GM20431 (cell line): ENCODE measurements around the gene FNDC8.

Experiments used
- in situ Hi-C: fragments of 300-500 bp; cut with MseI, MboI; formaldehyde crosslinking; loops from one replicate; pipeline ENCODE4 v1.15.0; 2020; ENCODE audit warnings: low sequenced_read_pairs; ENCODE audit not compliant: unreplicated experiment

FNDC8 gene

GRCh38 chr17:35121315-35121714 lies at the start of gene FNDC8:
Gene FNDC8, plus strand, starts transcription at chr17:35121615. Its CDS starts 79 bp downstream, at chr17:35121694.
- in situ Hi-C loops = loop anchor here (5.0 to 25.0 kb wide), 2 partner anchors 124 to 584 kb away; no protein-coding TSS in a partner anchor

DNA sequence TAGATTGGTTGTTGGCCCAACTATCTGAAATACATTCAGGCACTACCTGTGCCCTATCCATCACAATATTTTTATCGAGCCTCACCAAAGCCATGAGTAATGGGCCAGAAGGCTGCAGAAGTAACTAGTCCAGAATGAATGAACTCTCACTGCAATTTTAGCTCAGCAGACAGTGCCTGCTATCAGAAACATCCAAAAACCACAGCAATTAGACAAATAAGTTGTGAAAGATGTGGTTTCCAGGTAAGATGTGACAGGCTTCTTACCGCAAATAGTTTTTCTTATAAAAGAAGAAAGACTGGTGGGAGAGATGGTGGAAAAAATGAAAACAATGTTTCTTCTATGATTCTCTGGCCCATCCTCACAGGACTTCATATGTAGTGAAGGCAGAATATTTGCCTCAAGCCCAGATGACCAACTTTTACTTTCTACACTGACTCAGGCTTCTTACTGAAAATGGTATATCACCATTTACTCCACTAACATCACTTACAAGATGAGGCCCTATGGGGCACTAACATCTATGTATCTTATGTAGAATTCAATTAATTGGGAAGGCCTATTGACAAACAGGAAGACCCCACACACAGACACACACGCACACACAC lies 48.1 kb upstream of the FNDC8 start:
- in situ Hi-C loops = no loop called here

GRCh38 chr17:35073991-35074627 lies 47.3 kb upstream of the FNDC8 start:
- in situ Hi-C loops = no loop called here

DNA sequence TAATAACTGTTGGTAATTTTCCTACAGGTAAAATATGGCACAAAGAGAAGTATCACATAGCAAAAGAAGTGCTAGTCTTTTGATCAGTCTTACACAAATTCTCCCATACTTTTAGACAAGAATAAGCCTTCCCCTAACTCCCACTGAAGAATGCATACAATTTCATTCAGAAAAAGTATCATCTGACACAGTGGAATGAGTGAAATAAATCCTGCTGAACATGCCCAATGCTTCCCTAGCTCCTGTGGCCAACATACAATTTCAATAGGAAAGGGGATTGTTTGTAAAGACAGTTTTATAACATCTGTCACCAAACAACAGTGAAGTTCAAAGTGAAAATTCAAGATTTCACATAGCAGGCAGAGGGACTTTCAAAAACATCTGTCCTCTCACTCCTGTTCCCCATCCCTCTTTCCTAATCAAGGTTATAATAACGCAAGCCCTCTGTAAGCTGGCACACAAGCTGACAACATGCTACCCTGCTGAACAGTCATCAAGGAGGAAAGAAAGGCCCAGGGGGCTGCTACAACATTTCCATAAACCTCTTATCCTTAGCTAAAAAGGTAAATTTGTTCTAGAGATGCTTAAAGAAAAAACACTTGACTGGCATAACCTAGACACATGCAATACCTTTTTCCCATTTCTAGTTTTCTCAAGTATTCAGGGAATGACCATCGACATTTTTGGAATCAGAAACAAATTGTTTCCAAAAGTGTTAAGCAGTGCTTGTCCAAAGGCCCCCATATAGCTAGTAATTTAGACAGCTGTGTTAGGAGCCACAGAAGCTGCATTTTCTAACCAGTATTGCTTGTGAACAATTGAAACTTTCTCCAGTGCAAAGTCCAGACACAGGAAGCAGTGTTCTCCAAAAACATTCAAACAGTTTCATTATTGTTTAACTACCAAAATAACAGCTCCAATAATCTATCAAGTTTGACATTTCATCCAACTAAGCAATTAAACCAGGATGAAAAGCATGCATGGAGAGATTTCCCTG lies 46.4 kb upstream of the FNDC8 start:
- in situ Hi-C loops = no loop called here

GRCh38 chr17:35076874-35077273 lies 44.5 kb upstream of the FNDC8 start:
- in situ Hi-C loops = no loop called here

GRCh38 chr17:35079547-35080423 lies 41.6 kb upstream of the FNDC8 start:
- in situ Hi-C loops = no loop called here

GRCh38 chr17:35080536-35080935 lies 40.9 kb upstream of the FNDC8 start:
- in situ Hi-C loops = no loop called here

DNA sequence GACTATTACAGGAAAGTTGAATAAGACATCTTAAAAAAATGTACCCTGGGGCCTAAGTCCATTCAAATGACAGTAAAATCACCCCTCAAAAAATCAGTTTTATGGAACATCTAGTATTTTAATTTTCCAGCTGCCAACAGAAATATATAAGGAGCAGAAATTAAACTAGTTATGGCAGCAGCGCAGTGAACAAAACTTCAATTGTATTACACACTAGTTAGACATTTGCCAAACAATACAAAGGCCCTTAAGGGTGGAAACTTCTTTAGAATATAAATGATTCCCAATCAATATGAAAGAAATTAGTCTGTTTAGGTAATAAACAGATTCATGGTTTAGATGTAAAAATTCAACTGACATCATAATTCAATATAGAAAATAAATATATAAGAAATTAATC lies 39.8 kb upstream of the FNDC8 start:
- in situ Hi-C loops = no loop called here

DNA sequence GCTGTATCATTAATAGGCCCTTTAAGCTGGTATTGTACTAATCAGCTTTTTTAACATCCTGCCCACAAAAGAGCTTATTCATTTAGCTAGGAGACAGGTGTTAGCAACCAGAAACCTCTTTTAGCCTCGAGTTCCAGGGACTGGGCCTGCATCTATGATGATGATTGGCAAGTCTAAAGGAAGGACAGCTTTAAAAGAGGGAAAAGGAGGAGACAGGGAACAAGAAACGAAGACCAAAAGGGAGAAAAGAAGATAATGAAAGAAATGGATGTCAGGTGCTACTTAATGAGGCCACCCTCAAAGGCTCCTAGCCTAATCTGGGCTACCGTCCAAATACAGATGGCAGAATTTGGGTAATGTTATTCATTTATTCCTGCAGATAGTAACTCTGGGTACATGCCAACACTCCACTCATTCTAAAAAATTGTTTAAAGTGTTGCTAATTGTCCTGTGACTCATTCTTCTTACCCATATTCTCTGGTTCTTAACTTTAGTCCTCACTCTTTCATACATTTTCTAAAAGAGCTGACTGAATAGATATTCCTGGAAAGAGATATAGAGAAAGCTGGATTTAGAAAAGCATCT lies 39.2 kb upstream of the FNDC8 start:
- in situ Hi-C loops = no loop called here

GRCh38 chr17:35083071-35083470 lies 38.3 kb upstream of the FNDC8 start:
- in situ Hi-C loops = no loop called here

DNA sequence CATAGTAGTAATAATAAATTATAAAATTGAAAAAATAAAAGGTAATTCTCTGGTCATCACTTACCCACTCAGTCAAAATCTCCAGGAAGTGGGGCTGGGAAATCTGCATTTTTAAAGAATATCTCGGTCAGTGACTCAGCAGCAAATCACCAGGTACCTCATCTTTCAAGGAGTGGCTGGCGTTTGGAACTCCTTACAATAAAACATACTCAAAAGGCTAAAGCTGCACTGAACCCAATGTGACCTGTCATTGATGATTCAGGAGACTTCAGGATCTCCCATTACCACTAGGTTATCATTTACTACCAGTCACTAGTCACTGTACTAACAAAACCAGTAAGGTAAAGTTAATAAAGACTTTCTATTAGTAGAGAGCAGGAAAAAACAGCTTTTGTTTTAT lies 36.4 kb upstream of the FNDC8 start:
- in situ Hi-C loops = no loop called here

GRCh38 chr17:35086164-35086563 lies 35.3 kb upstream of the FNDC8 start:
- in situ Hi-C loops = no loop called here

DNA sequence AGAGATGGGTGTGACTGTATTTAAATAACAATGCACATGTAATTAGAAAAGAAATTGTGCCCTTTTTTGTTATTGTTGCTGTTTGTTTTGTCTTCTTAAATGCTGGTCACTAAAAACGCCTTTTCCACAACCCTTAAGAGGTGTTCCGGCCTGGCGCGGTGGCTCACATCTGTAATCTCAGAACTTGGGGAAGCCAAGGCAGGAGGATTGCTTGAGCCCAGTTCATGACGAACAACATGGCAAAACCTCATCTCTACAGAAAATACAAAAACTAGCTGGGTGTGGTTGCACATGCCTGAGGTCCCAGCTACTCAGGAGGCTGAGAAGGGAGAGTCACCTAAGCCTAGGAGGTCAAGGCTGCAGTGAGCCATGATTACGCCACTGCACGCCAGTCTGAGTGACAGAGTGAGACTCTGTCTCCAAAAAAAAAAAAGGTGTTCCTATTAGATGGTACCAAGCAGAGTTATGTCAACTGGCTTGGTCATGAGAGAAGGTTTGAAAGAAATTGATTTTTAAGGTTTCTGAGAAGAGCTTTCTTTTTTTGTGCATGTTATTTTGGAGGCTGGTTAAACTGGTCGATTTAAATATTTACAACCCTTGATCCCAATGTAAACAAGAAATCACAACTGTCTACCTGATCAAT lies 34.4 kb upstream of the FNDC8 start:
- in situ Hi-C loops = no loop called here

DNA sequence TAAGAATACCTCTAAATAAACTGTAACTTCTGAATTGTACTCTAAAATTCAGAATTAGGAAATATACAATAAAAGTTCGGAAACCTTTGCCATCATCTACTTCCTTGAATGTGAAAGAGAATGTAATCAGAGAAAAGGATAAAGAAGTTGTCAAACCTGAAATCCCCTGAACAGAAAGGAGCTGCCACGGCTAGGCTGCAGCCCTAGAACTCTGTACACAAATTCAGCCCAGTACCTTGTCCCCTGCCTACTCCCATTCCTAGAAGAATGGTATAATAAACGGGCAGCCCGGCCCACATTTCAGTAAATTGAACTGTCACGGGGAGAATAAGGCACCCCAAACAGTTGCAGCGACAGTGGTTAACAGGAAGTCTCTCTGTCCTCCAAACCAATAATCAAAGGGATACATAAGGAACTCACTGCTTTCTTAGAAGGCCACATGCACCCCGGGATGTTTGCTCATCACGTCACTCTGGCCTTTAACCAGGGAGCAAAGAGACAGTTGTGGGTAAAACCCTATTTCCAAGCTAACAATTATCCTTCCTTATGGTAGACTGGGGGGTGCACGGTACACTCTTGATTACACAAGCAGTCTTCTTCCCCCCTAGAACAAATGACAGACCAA lies 33.6 kb upstream of the FNDC8 start:
- in situ Hi-C loops = no loop called here

- in situ Hi-C loops = no loop called here
Measured at GRCh38 chr17:35088356-35088880, 33.0 kb upstream of the FNDC8 start.

GRCh38 chr17:35088881-35089585 lies 32.4 kb upstream of the FNDC8 start:
- in situ Hi-C loops = no loop called here

DNA sequence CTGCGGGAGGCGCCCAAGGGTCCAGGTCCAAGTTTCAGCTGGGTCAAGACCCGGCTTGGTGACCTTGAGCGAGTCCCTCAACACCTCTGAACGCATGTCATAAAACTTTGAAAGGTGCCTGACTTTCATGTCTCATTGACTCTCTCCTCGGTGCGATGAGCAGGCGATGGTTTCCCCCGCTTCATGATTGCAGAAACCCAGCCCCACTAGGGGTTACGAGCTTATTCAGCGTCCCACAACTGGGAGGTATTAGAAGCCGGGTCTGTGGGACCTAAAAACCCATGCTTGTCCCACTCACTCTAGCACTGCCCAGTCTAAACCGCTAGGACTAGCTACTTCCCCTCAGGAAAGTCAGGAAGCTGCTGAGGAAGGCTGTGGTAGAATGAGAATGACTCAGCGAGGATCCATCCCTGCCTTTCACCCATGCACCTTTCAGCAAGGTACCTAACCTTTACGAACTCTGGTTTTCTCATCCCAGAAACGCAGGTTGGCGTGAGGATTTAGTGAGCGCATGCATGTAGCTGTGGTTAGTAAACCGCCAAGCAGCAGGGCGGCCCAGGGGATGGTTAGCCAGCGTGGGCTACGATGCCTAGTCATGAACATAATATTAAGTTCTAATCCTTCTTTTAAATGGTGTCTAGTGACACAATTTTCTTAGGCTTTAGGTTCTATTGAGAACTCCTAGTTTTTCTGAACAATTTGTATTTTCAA lies 31.7 kb upstream of the FNDC8 start:
- in situ Hi-C loops = no loop called here
